ENCODE measurements around the gene ADGRG2.
A peak's percentile ranks its signal among the peaks of the same experiment; 100 is the strongest.
"Not testable (repeated sequence)": the region's sequence is repeated elsewhere in the genome, so short reads cannot be mapped to it uniquely, and the experiment has no call there.

The ADGRG2 gene

DNA sequence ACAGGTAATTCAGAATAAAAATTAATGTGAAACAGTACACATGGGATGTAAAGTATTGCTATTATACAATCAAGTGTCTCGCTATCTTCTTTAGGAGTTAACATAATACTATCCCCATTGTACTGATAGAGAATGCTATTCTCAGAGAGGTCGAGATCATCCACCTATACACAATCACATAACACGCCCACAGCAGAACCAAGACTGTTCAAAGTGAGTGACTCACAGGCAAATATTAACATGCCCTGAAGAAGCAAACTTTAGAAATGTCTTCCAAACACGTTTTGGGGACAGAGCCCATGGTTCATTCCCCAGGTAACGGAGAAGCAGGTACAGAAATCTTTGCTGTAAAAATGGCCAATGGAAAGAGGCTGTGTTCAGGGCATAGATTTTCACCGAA lies 88.2 kb downstream of the ADGRG2 start:
- DNase-seq (ENCODE audit: low read depth): no peak
- TF ChIP-seq, protein P1, sequence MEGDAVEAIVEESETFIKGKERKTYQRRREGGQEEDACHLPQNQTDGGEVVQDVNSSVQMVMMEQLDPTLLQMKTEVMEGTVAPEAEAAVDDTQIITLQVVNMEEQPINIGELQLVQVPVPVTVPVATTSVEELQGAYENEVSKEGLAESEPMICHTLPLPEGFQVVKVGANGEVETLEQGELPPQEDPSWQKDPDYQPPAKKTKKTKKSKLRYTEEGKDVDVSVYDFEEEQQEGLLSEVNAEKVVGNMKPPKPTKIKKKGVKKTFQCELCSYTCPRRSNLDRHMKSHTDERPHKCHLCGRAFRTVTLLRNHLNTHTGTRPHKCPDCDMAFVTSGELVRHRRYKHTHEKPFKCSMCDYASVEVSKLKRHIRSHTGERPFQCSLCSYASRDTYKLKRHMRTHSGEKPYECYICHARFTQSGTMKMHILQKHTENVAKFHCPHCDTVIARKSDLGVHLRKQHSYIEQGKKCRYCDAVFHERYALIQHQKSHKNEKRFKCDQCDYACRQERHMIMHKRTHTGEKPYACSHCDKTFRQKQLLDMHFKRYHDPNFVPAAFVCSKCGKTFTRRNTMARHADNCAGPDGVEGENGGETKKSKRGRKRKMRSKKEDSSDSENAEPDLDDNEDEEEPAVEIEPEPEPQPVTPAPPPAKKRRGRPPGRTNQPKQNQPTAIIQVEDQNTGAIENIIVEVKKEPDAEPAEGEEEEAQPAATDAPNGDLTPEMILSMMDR (IDR thresholded peaks at IDR 0.05; ENCODE audit: low read depth, low read length, missing control alignments): no peak
- H3K4me3 ChIP-seq (ENCODE audit: low read depth, low read length): no peak overlapping the region

DNA sequence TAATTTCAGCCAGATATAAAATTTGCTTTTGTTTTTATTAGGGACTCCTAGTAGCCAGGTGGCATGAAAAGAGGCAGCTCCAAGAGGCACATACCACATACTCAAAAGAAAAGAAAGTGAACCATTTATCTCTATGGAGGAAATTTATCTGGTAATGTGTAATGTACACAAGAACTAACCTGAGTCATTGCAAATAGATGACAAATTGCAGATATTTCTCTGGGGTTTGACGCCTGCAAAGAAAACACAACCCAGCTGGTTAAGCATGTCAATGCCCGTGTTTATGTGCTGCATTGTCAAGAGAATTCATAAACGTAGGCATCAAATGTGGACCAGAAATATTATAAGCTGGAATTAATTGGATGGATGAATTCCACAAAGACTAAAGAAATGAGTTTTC lies 91.5 kb downstream of the ADGRG2 start:
- TF ChIP-seq, protein P1 (IDR thresholded peaks at IDR 0.05; ENCODE audit: low read depth, low read length, missing control alignments): no peak
- no peak overlapping the region for H3K4me3 ChIP-seq (ENCODE audit: low read depth, low read length)
- DNase-seq (ENCODE audit: low read depth): no peak

DNA sequence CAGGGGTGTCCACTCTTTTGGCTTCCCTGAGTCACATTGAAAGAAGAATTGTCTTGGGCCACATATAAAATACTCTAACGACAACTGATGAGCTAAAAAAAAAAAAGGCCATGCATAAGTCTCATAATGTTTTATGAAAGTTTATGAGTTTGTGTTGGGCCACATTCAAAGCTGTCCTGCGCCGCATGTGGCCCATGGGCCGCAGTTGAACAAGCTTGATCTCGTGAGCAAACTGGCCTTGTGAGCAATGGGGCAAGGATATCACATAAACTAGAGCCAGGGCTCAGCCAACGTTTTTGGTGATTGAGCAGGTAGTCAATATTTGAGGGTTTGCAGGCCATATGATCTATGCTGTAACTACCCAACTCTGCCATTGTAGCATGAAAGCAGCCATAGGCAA lies 93.7 kb downstream of the ADGRG2 start:
- TF ChIP-seq, protein P1 (IDR thresholded peaks at IDR 0.05; ENCODE audit: low read depth, low read length, missing control alignments): no peak
- DNase-seq (ENCODE audit: low read depth): no peak
- no peak overlapping the region for H3K4me3 ChIP-seq (ENCODE audit: low read depth, low read length)

DNA sequence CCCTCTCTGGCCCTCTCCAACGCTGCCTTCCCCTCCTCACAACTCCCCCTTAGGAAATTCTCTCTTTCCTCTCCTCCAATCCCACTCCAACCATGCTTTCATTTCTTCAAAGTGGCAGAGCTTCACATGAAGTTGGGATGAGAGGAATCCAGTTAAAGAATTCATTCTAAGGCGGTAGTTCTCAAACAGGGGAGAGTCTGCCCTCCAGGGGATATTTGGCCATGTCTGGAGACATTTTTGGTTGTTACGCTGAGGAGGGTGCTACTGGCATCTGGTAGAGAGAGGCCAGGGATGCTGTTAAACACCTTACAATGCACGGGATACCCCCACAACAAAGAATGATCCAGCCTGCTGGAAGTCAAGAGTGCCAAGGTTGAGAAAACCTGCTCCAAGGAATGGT lies 97.9 kb downstream of the ADGRG2 start:
- TF ChIP-seq, protein P1 (IDR thresholded peaks at IDR 0.05; ENCODE audit: low read depth, low read length, missing control alignments): no peak
- no peak for DNase-seq (ENCODE audit: low read depth)
- H3K4me3 ChIP-seq (ENCODE audit: low read depth, low read length): no peak overlapping the region

DNA sequence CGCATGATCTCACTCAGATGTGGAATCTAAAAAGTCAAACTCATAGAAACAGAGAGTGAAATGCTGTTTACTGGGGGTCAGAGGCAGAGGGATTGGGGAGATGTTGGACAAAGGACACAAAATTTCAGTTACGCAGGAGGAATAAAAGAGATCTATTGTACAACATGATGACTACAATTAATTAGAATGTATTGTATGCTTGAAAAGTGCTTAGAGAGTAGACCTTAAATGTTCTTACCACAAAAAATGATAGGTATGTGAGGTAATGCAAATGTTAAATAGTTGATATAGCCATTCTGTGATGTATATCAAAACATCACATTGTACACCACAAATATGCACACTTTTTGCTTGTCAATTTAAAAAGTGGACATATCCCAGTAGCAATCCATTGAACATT lies 102.3 kb downstream of the ADGRG2 start:
- TF ChIP-seq, protein P1 (IDR thresholded peaks at IDR 0.05; ENCODE audit: low read depth, low read length, missing control alignments): no peak
- H3K4me3 ChIP-seq (ENCODE audit: low read depth, low read length): no peak overlapping the region
- no peak for DNase-seq (ENCODE audit: low read depth)

DNA sequence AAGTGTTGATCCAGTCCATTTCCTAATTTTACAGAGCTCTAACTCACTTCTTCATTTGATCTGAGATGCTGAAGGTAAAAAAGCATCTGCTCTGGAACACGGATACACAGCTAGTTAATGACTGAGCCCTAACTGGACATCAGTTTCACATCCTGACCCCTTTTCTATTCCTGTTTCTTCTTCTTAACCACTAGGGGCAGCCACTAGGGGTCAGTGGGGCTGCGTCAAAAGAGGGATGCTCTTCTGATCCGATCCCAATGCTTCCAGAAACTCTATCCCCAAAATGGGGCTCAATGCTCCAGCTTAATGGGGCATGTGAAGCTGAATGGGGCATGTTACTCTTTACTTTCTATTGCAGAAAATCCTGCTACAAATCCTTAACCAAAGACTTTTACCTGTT lies 105.0 kb downstream of the ADGRG2 start:
- TF ChIP-seq, protein P1 (IDR thresholded peaks at IDR 0.05; ENCODE audit: low read depth, low read length, missing control alignments): peak; percentile 53
- no peak overlapping the region for H3K4me3 ChIP-seq (ENCODE audit: low read depth, low read length)
- no peak for DNase-seq (ENCODE audit: low read depth)

DNA sequence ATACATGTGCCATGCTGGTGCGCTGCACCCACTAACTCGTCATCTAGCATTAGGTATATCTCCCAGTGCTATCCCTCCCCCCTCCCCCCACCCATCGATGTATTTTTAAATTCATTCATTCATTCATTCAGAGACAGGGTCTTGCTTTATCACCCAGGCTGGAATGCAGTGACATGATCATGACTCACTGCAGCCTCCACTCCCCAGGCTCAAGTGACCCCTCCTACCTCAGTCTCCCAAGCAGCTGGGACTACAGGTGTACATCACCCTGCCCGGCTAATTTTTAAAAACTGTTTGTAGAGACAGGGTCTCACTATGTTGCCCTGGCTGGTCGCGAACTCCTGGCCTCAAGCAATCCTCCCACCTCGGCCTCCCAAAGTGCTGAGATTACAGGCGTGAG lies 105.7 kb downstream of the ADGRG2 start:
- H3K4me3 ChIP-seq (ENCODE audit: low read depth, low read length); DNase-seq (ENCODE audit: low read depth): not testable (repeated sequence)

DNA sequence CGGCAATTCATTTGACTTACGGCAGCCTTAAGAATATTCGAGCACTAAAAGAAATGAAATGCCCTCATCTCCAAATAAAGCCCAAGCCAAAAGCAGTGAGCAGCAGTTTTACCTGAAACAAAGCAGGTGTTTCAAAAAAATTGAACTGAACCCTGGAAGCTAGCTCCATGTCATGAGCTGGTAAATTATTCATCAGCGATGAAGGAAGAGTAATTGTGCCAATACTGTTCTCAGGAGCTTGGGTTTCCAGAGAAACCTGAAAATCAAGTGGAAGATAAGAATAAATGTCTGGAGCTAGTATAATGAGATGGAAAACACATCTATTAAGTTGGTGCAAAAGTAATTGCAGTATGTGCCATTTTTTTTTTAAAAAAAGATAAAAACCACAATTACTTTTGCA lies 114.4 kb downstream of the ADGRG2 start:
- DNase-seq (ENCODE audit: low read depth): no peak
- H3K4me3 ChIP-seq (ENCODE audit: low read depth, low read length): no peak overlapping the region
- TF ChIP-seq, protein P1 (IDR thresholded peaks at IDR 0.05; ENCODE audit: low read depth, low read length, missing control alignments): no peak

Data from GM12864 (cell line).